Spinal cord (tissue), 10 donors: ENCODE measurements around the gene ASTN2. TPM values are rescaled to one million over a fixed set of nuclear protein-coding genes. Genes with fewer than 3 reads are reported as not detected.
A peak's percentile ranks its signal among the peaks of the same experiment; 100 is the strongest.

Experiments
- DNase-seq, 6 donors: peaks; one replicate each; pipeline versions ENCODE4 v3.0.0 to v3.0.0-alpha.2; 2013 to 2015; ENCODE audit warnings: low spot score in 6 of 6, low read depth in 4 of 6
- H3K27ac ChIP-seq: one replicate; pipeline ENCODE4 v1.5.1; 2013; ENCODE audit warnings: low read depth, low read length, control low read depth
- H3K27me3 ChIP-seq: one replicate; pipeline ENCODE4 v1.6.1; 2013; ENCODE audit warnings: low read length; ENCODE audit not compliant: control insufficient read depth, insufficient read depth
- H3K36me3 ChIP-seq: one replicate; pipeline ENCODE4 v1.6.1; 2013; ENCODE audit warnings: low read length; ENCODE audit not compliant: control insufficient read depth, insufficient read depth
- H3K4me1 ChIP-seq: one replicate; pipeline ENCODE4 v1.6.1; 2013; ENCODE audit warnings: low read length; ENCODE audit not compliant: control insufficient read depth, insufficient read depth
- H3K4me3 ChIP-seq: one replicate; pipeline ENCODE4 v1.5.1; 2013; ENCODE audit warnings: low read depth, low read length, control low read depth
- H3K9me3 ChIP-seq: one replicate; pipeline ENCODE4 v1.6.1; 2013; ENCODE audit warnings: low read length; ENCODE audit not compliant: control insufficient read depth, insufficient read depth
- WGBS: methylation state at CpG from one replicate; pipeline ENCODE4 v1.1.5; 2013; ENCODE audit warnings: missing lambda C conversion rate; ENCODE audit not compliant: insufficient coverage; 5-methylcytosine and 5-hydroxymethylcytosine counted together
- long read RNA-seq, 4 donors: transcript quantifications; one replicate each; lab custom pipeline, GENCODE V29; 2026
- polyA plus RNA-seq, 2 donors: library from polyadenylated mRNA; unstranded; fragments of 120-200 nt; gene quantifications; one replicate each; pipeline ENCODE4 v1.2.1, GENCODE V29; 2013; ENCODE audit not compliant: insufficient read length in 2 of 2
- total RNA-seq, 2 donors: library from RNA; depleted of rRNA in 1 of 2; stranded (reverse); fragments of 120-200 nt in 1 of 2; fragments of >200 nt in 1 of 2; gene quantifications; one replicate each; pipeline versions ENCODE4 v1.2.3 to v1.2.4, GENCODE V29; 2013 to 2014
- donor health status: healthy.

The ASTN2 gene, protein sequence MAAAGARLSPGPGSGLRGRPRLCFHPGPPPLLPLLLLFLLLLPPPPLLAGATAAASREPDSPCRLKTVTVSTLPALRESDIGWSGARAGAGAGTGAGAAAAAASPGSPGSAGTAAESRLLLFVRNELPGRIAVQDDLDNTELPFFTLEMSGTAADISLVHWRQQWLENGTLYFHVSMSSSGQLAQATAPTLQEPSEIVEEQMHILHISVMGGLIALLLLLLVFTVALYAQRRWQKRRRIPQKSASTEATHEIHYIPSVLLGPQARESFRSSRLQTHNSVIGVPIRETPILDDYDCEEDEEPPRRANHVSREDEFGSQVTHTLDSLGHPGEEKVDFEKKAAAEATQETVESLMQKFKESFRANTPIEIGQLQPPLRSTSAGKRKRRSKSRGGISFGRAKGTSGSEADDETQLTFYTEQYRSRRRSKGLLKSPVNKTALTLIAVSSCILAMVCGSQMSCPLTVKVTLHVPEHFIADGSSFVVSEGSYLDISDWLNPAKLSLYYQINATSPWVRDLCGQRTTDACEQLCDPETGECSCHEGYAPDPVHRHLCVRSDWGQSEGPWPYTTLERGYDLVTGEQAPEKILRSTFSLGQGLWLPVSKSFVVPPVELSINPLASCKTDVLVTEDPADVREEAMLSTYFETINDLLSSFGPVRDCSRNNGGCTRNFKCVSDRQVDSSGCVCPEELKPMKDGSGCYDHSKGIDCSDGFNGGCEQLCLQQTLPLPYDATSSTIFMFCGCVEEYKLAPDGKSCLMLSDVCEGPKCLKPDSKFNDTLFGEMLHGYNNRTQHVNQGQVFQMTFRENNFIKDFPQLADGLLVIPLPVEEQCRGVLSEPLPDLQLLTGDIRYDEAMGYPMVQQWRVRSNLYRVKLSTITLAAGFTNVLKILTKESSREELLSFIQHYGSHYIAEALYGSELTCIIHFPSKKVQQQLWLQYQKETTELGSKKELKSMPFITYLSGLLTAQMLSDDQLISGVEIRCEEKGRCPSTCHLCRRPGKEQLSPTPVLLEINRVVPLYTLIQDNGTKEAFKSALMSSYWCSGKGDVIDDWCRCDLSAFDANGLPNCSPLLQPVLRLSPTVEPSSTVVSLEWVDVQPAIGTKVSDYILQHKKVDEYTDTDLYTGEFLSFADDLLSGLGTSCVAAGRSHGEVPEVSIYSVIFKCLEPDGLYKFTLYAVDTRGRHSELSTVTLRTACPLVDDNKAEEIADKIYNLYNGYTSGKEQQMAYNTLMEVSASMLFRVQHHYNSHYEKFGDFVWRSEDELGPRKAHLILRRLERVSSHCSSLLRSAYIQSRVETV (N-terminal part only)
- total RNA-seq (10 to 100 TPM; 35.8 to 48.8 TPM), polyA plus RNA-seq (10 to 100 TPM; 41.1 to 41.8 TPM)
- long read RNA-seq, donor 1, full-length matches to known transcripts = 3 of 3 reads
- long read RNA-seq, donor 1, partial matches to known transcripts = 0 of 3 reads
- long read RNA-seq, donor 1, other reads (novel, unspliced or antisense) = 0 of 3 reads
- long read RNA-seq, donor 2, partial matches to known transcripts = 5 of 5 reads
- long read RNA-seq, donor 2, other reads (novel, unspliced or antisense) = 0 of 5 reads
- long read RNA-seq, donor 3 = 0 reads
- long read RNA-seq, donor 4 = 0 reads

DNA sequence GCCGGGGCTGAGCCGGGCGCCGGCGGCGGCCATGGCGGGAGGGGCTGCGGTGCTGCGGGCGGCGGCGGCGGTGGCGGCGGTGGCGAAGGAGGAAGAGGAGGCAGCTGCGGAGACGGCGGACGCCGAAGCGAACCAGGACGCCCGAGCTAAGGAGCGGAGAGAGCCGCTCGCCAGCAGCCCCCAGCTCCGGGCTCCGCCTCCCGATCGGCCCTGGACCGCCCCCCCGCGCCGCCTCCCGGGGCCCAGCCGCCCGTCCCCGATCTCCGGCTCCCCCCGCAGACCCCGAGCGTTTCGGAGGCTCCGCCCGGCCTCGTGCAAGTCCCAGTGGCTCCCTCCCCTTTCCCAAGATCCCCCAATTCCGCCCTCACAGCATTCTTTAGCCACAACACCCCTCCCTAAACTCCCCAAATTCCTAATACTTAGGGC is at the start of gene ASTN2:
Gene ASTN2, minus strand, starts transcription at position 152 of the 426 bp plus-strand sequence. Its CDS starts 119 bp downstream, at position 33.
- Histone ChIP-seq H3K4me3 (peak within 1 kb of the TSS; percentile 63), H3K36me3 (no peaks in the 10 kb centered on the region), H3K9me3 (no peaks in the 10 kb centered on the region), H3K27me3 (peaks cover 25% of the 10 kb centered on the region), H3K4me1 (peaks cover 35% of the 10 kb centered on the region), H3K27ac (peak within 1 kb of the TSS; percentile 61)
- peak in 2 of 6 donors; percentile 79 to 80 for DNase-seq
- under 1% methylated on average over 41 of the region's 48 CpGs for WGBS

DNA sequence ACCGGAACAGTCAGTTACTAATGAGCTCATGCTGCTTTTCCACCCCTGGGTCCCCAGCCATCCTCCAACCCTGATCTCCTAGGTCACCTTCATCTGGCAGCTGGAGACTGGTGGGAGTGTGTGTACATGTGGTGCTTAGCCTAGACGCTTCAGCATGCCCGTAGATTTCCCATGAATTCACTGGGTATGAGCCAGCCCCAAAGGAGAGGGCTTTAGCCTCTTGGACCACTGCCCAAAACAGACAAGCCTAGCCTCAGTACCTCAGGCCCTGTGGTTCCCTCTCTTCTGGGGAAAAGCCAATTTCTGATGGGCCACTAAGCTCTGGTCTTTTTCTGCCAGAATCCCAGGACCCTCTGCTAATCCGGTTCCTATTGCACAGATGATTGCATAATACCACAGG is 48.0 kb upstream of the ASTN2 start:
- 18% methylated on average over 3 of the region's 4 CpGs for WGBS
- H3K4me1 ChIP-seq = peaks cover 17% of the 10 kb centered on the region
- H3K27me3 ChIP-seq = no peaks in the 10 kb centered on the region
- DNase-seq = peak in 3 of 6 donors; percentile 22 to 71 (median 50)
- H3K9me3 ChIP-seq = no peaks in the 10 kb centered on the region
- no peaks in the 10 kb centered on the region for H3K36me3 ChIP-seq
- H3K27ac ChIP-seq = no peak overlapping the region
- no peak overlapping the region for H3K4me3 ChIP-seq

GRCh38 chr9:117461386-117461785 is 46.5 kb upstream of the ASTN2 start:
- Histone ChIP-seq H3K9me3 (no peaks in the 10 kb centered on the region), H3K36me3 (no peaks in the 10 kb centered on the region), H3K4me3 (no peak overlapping the region), H3K27me3 (no peaks in the 10 kb centered on the region), H3K4me1 (peaks cover 17% of the 10 kb centered on the region), H3K27ac (no peak overlapping the region)
- no CpG with 5 or more reads among the region's 3 CpGs for WGBS
- no peak for DNase-seq

DNA sequence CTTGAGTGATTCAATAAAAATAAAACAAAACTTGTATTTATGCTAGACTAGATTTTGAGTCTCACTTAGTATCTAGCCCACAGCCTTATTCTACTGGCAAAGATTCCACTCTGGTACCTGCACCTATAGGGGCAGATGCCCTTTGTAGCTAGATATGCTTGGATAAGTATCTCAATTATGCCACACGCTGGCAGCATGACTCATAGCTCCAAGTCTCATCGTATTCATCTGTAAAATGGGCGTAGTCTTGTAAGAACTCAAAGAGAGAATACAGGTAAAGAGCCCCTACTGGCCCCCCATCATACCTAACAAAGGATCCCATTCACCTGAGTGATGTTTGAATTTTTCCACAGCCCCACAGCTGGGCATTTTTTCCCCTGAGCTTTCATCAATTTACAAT is 45.9 kb upstream of the ASTN2 start:
- Histone ChIP-seq H3K4me1 (peaks cover 17% of the 10 kb centered on the region), H3K4me3 (no peak overlapping the region), H3K27me3 (no peaks in the 10 kb centered on the region), H3K36me3 (no peaks in the 10 kb centered on the region), H3K27ac (no peak overlapping the region), H3K9me3 (no peaks in the 10 kb centered on the region)
- no peak for DNase-seq
- WGBS = 60% methylated on average over 1 of the region's 3 CpGs

- peak in 2 of 6 donors; percentile 8 to 42 for DNase-seq
- Histone ChIP-seq H3K4me1 (peaks cover 10% of the 10 kb centered on the region), H3K36me3 (no peaks in the 10 kb centered on the region), H3K27ac (no peak overlapping the region), H3K9me3 (no peaks in the 10 kb centered on the region), H3K4me3 (no peak overlapping the region), H3K27me3 (no peaks in the 10 kb centered on the region)
These were observed 45.1 kb upstream of the ASTN2 start for GRCh38 chr9:117459913-117460312.

DNA sequence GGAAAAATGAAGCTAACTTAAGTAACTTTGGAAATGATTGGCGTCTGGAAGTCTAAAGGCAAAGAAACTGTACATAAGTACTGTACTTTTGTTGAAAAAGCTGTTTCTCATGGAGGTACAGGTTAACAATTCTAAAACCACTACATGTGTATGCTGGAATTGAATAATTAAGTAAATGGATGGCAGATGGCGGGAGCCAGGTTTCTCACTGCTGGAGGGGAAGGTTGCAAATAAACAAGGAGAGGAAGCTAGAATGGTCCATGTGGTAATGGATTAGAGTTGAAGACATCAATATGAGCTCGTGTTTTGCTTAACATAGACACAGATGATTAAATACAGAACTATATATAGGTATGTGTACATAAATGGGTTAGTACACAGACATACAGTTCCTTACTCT is 43.2 kb upstream of the ASTN2 start:
- no peaks in the 10 kb centered on the region for H3K36me3 ChIP-seq
- no peak overlapping the region for H3K4me3 ChIP-seq
- H3K9me3 ChIP-seq = no peaks in the 10 kb centered on the region
- WGBS = no CpG with 5 or more reads among the region's 3 CpGs
- DNase-seq = no peak
- H3K4me1 ChIP-seq = peaks cover 6% of the 10 kb centered on the region
- H3K27me3 ChIP-seq = no peaks in the 10 kb centered on the region
- H3K27ac ChIP-seq = no peak overlapping the region

DNA sequence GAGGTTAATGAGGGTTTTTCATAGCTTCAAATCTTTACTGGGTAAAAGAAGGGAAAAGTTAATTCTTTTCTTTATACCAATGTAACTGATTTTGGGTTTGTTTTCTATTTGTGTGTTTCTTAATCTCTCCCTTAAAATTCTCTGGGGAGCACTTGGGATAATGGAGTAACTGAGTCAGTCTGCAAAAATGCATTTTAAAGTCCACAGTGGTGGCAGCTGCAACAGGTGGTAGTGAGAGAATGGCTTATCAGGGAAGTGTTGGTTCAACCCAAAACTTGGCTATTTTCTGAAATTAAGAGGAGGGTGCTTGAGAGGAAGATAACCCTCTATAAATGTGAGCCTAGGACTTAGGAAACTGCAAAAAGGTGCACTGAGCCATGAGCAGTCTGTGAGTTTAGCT is 39.9 kb upstream of the ASTN2 start:
- no peaks in the 10 kb centered on the region for H3K9me3 ChIP-seq
- no peak overlapping the region for H3K4me3 ChIP-seq
- H3K36me3 ChIP-seq = no peaks in the 10 kb centered on the region
- no peak for DNase-seq
- no peak overlapping the region for H3K27ac ChIP-seq
- H3K27me3 ChIP-seq = no peaks in the 10 kb centered on the region
- H3K4me1 ChIP-seq = no peaks in the 10 kb centered on the region

DNA sequence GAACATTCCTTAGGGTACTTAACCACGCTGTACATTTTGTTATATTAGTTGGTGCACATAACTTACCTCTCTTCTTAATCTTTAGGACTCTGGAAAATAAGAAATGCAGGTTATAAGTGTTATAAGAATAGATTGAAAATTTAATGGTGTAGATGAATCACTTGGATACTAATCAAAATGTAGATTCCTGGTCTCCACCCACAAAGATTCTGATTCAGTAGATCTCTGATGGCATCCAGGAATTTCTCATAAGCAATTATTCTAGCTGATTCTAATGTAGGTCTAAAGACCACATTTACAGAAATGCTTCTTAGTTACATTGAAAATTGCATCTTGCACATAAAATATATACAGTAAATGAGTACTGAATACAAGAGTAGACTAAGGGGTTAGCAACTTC is 38.9 kb upstream of the ASTN2 start:
- no peaks in the 10 kb centered on the region for H3K9me3 ChIP-seq
- no peak overlapping the region for H3K4me3 ChIP-seq
- no peak for DNase-seq
- WGBS = no CpG with 5 or more reads among the region's 1 CpG
- no peaks in the 10 kb centered on the region for H3K36me3 ChIP-seq
- H3K4me1 ChIP-seq = no peaks in the 10 kb centered on the region
- no peaks in the 10 kb centered on the region for H3K27me3 ChIP-seq
- no peak overlapping the region for H3K27ac ChIP-seq

DNA sequence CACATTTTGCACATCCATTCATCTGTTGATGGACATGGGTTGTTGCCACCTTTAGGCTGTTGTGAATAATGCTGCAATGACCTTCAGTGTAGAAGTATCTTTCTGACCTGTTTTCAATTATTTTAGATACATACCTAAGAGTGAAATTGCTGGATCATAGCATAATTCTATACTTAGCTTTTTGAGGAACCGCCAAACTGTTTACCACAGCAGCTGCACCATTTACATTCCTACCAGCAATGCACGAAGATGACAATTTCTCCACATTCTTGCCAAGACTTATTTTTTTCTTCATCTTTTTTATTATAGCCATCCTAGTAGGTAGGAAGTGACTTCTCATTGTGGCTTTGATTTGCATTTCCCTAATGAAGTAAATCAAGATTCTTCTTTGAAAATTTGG is 36.5 kb upstream of the ASTN2 start:
- H3K9me3 ChIP-seq = no peaks in the 10 kb centered on the region
- WGBS = no CpG with 5 or more reads among the region's 2 CpGs
- DNase-seq = peak in 1 of 6 donors; percentile 55

More for the DNA sequence above, 36.5 kb upstream of the ASTN2 start:
- Histone ChIP-seq H3K27me3 (no peaks in the 10 kb centered on the region), H3K27ac (no peak overlapping the region), H3K36me3 (no peaks in the 10 kb centered on the region), H3K4me1 (no peaks in the 10 kb centered on the region), H3K4me3 (no peak overlapping the region)
